SK-N-SH (cell line): Measurements from ENCODE around the gene CD3G. TPM values are rescaled to one million over a fixed set of nuclear protein-coding genes. Genes with fewer than 3 reads are reported as not detected.

Source experiments
- CTCF ChIA-PET: fragments of 300-600, 350-600 bp; formaldehyde crosslinking; extraction: SDS; loops from one replicate; lab custom pipeline; 2021; lab: Yijun Ruan, JAX
- POLR2A ChIA-PET: fragments of 350-600 bp; sonication (Branson Sonifier 250); formaldehyde crosslinking; extraction: SDS; loops from one replicate; lab custom pipeline; 2020; ENCODE audit warnings: antibody characterized with exemption, inconsistent platforms; lab: Yijun Ruan, JAX
- DNase-seq: peaks from one replicate; pipeline ENCODE4 v3.0.0; 2012
- H2AFZ ChIP-seq: fragments of 200-600 bp; sonication (generic); 2 replicates; pipeline ENCODE4 v1.8.1; 2016; ENCODE audit warnings: antibody characterized with exemption, mild to moderate bottlenecking, low read depth
- H3F3A ChIP-seq: fragments of 200-600 bp; sonication (generic); replicated peaks from 2 replicates; pipeline ENCODE3; 2016; ENCODE audit warnings: antibody characterized with exemption, mild to moderate bottlenecking; ENCODE audit not compliant: insufficient read depth
- H3K27ac ChIP-seq, 2 experiments: fragments of 200-500 bp in 1 of 2; fragments of 200-600 bp in 1 of 2; sonication (Bioruptor generic) in 1 of 2; sonication (generic), shearing (Covaris generic) in 1 of 2; 2 replicates each; pipeline versions ENCODE4 v1.5.1 to v1.6.1; 2014 to 2016; ENCODE audit warnings: low read depth in 2 of 2, inconsistent platforms in 1 of 2, low read length in 1 of 2, mild to moderate bottlenecking in 1 of 2, mixed read lengths in 1 of 2
- H3K27me3 ChIP-seq: fragments of 200-600 bp; sonication (generic), shearing (Covaris generic); 2 replicates; pipeline ENCODE4 v1.6.1; 2016; ENCODE audit warnings: mixed run types; ENCODE audit not compliant: insufficient read depth
- H3K36me3 ChIP-seq, 2 experiments: fragments of 200-500 bp in 1 of 2; fragments of 200-600 bp in 1 of 2; sonication (Bioruptor generic) in 1 of 2; sonication (generic) in 1 of 2; replicated peaks in 1 of 2; 2 replicates each; pipeline versions ENCODE3 to v1.5.1; 2014 to 2016; ENCODE audit warnings: low read length in 1 of 2, mild to moderate bottlenecking in 1 of 2; ENCODE audit not compliant: insufficient read depth in 2 of 2, control insufficient read depth in 1 of 2
- H3K4me1 ChIP-seq, 2 experiments: fragments of 200-500 bp in 1 of 2; fragments of 200-600 bp in 1 of 2; sonication (Bioruptor generic) in 1 of 2; sonication (generic), shearing (Covaris generic) in 1 of 2; 2 replicates each; pipeline versions ENCODE4 v1.5.1 to v1.6.1; 2014 to 2016; ENCODE audit warnings: low read depth in 1 of 2, low read length in 1 of 2, mixed run types in 1 of 2; ENCODE audit not compliant: insufficient read depth in 2 of 2, control insufficient read depth in 1 of 2
- H3K4me2 ChIP-seq: fragments of 200-600 bp; sonication (generic), shearing (Covaris generic); 2 replicates; pipeline ENCODE4 v1.6.1; 2017; ENCODE audit warnings: mixed run types
- H3K4me3 ChIP-seq, 2 experiments: fragments of 200-500 bp in 1 of 2; fragments of 200-600 bp in 1 of 2; sonication (Bioruptor generic) in 1 of 2; sonication (generic), shearing (Covaris generic) in 1 of 2; 2 replicates each; pipeline versions ENCODE4 v1.5.1 to v1.8.1; 2014 to 2016; ENCODE audit warnings: low read depth in 2 of 2, inconsistent platforms in 1 of 2, low read length in 1 of 2, mild to moderate bottlenecking in 1 of 2, mixed read lengths in 1 of 2, moderate library complexity in 1 of 2
- H3K79me2 ChIP-seq: fragments of 200-600 bp; sonication (generic); 2 replicates; pipeline ENCODE4 v1.8.1; 2017; ENCODE audit warnings: mild to moderate bottlenecking; ENCODE audit not compliant: insufficient read depth
- H3K9ac ChIP-seq: fragments of 200-600 bp; sonication (generic); 2 replicates; pipeline ENCODE4 v1.6.1; 2017; ENCODE audit warnings: mixed run types
- H3K9me2 ChIP-seq: fragments of 200-600 bp; sonication (generic); 2 replicates; pipeline ENCODE4 v1.6.1; 2017; ENCODE audit warnings: mixed run types
- H3K9me3 ChIP-seq: fragments of 200-600 bp; sonication (generic); 2 replicates; pipeline ENCODE4 v1.6.1; 2017; ENCODE audit warnings: mixed run types, mild to moderate bottlenecking, moderate library complexity
- H4K20me1 ChIP-seq: fragments of 200-600 bp; sonication (generic); 2 replicates; pipeline ENCODE4 v1.6.1; 2017; ENCODE audit warnings: mild to moderate bottlenecking, mixed run types; ENCODE audit not compliant: insufficient read depth
- CHD2 ChIP-seq: fragments of 150-350 bp; IDR thresholded peaks from 2 replicates; pipeline ENCODE4 v1.6.1; 2018; ENCODE audit warnings: low read length; ENCODE audit not compliant: partially characterized antibody
- CTCF ChIP-seq: fragments of 200-600 bp; sonication (generic); IDR thresholded peaks from 2 replicates; pipeline ENCODE4 v1.6.1; 2017; ENCODE audit warnings: antibody characterized with exemption, mild to moderate bottlenecking, moderate library complexity
- FOSL2 ChIP-seq: IDR thresholded peaks from 2 replicates; pipeline ENCODE4 v1.4.0; 2012; ENCODE audit warnings: low read depth, mild to moderate bottlenecking, moderate library complexity, borderline replicate concordance
- GABPA ChIP-seq: IDR thresholded peaks from 2 replicates; pipeline ENCODE4 v1.4.0; 2012; ENCODE audit warnings: low read depth, mild to moderate bottlenecking
- GATA2 ChIP-seq: sonication (generic); formaldehyde crosslinking; IDR thresholded peaks from 2 replicates; pipeline ENCODE4 v1.5.0; 2020; ENCODE audit warnings: mild to moderate bottlenecking, missing genetic modification reagents
- JUND ChIP-seq: IDR thresholded peaks from 2 replicates; pipeline ENCODE4 v1.4.0; 2012
- MAX ChIP-seq: IDR thresholded peaks from 2 replicates; pipeline ENCODE4 v1.4.0; 2012; ENCODE audit warnings: low read depth
- MEF2A ChIP-seq: IDR thresholded peaks from 2 replicates; pipeline ENCODE4 v1.4.0; 2012; ENCODE audit warnings: low read depth, borderline replicate concordance
- NFIC ChIP-seq: IDR thresholded peaks from 2 replicates; pipeline ENCODE4 v1.4.0; 2012; ENCODE audit warnings: borderline replicate concordance
- PBX3 ChIP-seq: IDR thresholded peaks from 2 replicates; pipeline ENCODE4; 2012
- POLR2AphosphoS5 ChIP-seq: IDR thresholded peaks from 2 replicates; pipeline ENCODE4 v1.6.1; 2012; ENCODE audit warnings: low read depth, low read length
- RCOR1 ChIP-seq: fragments of 150-350 bp; IDR thresholded peaks from 2 replicates; pipeline ENCODE4 v1.6.1; 2017; ENCODE audit warnings: antibody characterized with exemption, low read length
- SIN3A ChIP-seq: IDR thresholded peaks from 2 replicates; pipeline ENCODE4 v1.6.1; 2012; ENCODE audit warnings: low read depth, mild to moderate bottlenecking, low read length, moderate library complexity, borderline replicate concordance
- TAF1 ChIP-seq: IDR thresholded peaks from 2 replicates; pipeline ENCODE4 v1.6.1; 2012; ENCODE audit warnings: low read depth, mild to moderate bottlenecking, low read length, moderate library complexity, borderline replicate concordance
- USF1 ChIP-seq: IDR thresholded peaks from 2 replicates; pipeline ENCODE4 v1.4.0; 2012; ENCODE audit warnings: low read depth, borderline replicate concordance
- USF2 ChIP-seq: fragments of 150-350 bp; IDR thresholded peaks from 2 replicates; pipeline ENCODE4 v1.6.1; 2017; ENCODE audit warnings: antibody characterized with exemption, low read length, low read depth, borderline replicate concordance
- ZBTB33 ChIP-seq: IDR thresholded peaks from 2 replicates; pipeline ENCODE4 v1.4.0; 2012; ENCODE audit warnings: low read depth, borderline replicate concordance
- WGBS: methylation state at CpG from one replicate; pipeline ENCODE4 v1.1.6; 2017; ENCODE audit warnings: low lambda C conversion rate; 5-methylcytosine and 5-hydroxymethylcytosine counted together
- polyA plus RNA-seq, 3 experiments: library from polyadenylated mRNA; depleted of rRNA; stranded (reverse); fragments of >200 nt; gene quantifications; 2 replicates each; pipeline ENCODE4 v1.2.3, GENCODE V29; 2012

The CD3G gene
- polyA plus RNA-seq, 1 of the 3 experiments (the other 2 are of a cell fraction) = not detected

- Histone ChIP-seq H3K9me2 (no peaks in the 10 kb centered on the region), H3K4me1 (peaks cover 0 to 6% of the 10 kb centered on the region in 2 experiments; a peak in 2 of 4 replicates), H3K27me3 (no peaks in the 10 kb centered on the region), H4K20me1 (no peaks in the 10 kb centered on the region), H3K9me3 (no peaks in the 10 kb centered on the region), H3K4me3 (no peak overlapping the region), H3K4me2 (no peak overlapping the region), H3K79me2 (peaks cover 36% of the 10 kb centered on the region), H2AFZ (no peak overlapping the region), H3F3A (peaks cover 14% of the 10 kb centered on the region), H3K36me3 (no peaks in the 10 kb centered on the region), H3K9ac (no peak overlapping the region), H3K27ac (no peak overlapping the region)
- no peak for DNase-seq
- WGBS = 36% methylated on average over 3 of the region's 3 CpGs
- ChIA-PET POLR2A (no interaction called here), CTCF (interaction anchor here (1.5 kb wide), 1 partner anchor 160 kb away, joined by 4 read pairs; no protein-coding TSS in a partner anchor)
- TF ChIP-seq GATA2 (CRISPR knock-in tag) (no peak), USF2 (no peak), SIN3A (no peak), FOSL2 (no peak), POLR2AphosphoS5 (no peak)
Observed at GRCh38 chr11:118358071-118358470, 13.9 kb downstream of the CD3G start.

- Histone ChIP-seq H2AFZ (peak within 1 kb of the TSS; percentile 100), H3K36me3 (peaks cover 0 to 2% of the 10 kb centered on the region in 2 experiments), H3K27me3 (no peaks in the 10 kb centered on the region), H3K9me2 (no peaks in the 10 kb centered on the region), H3K9me3 (no peaks in the 10 kb centered on the region), H4K20me1 (no peaks in the 10 kb centered on the region; the same call in 1 of the 2 replicates), H3K4me2 (peak within 1 kb of the TSS; percentile 90), H3K79me2 (peaks cover 48% of the 10 kb centered on the region), H3F3A (peaks cover 16% of the 10 kb centered on the region), H3K9ac (peak within 1 kb of the TSS; percentile 81), H3K4me3 (peak within 1 kb of the TSS; percentile 91 to 93), H3K27ac (peak within 1 kb of the TSS; percentile 39 to 45; a peak in 2 of 4 replicates), H3K4me1 (peaks cover 0 to 6% of the 10 kb centered on the region in 2 experiments; a peak in 2 of 4 replicates)
- WGBS = 3% methylated on average over 33 of the region's 33 CpGs
- peak; percentile 82 for DNase-seq
- POLR2A ChIA-PET = interaction anchor here (0.6 to 1.2 kb wide), 2 partner anchors 21 to 188 kb away, joined by 3 to 4 read pairs; no protein-coding TSS in a partner anchor
- CTCF ChIA-PET = interaction anchor here (0.7 to 1.2 kb wide), 3 partner anchors 161 to 1190 kb away, joined by 3 to 4 read pairs (median 3); no protein-coding TSS in a partner anchor
- TF ChIP-seq POLR2AphosphoS5 = peak; percentile 91
- peak; percentile 99 for TF ChIP-seq GABPA
- TF ChIP-seq CHD2 = peak; percentile 78
- TF ChIP-seq RCOR1 = peak; percentile 57; the same call in 1 of the 2 replicates
- no peak for TF ChIP-seq MEF2A
- no peak for TF ChIP-seq ZBTB33
- no peak for TF ChIP-seq PBX3
- TF ChIP-seq JUND = no peak
- peak; percentile 90 for TF ChIP-seq MAX
- 0 out of 2 replicates have a peak, but pooled peaks have one; percentile 30 for TF ChIP-seq USF2
- no peak for TF ChIP-seq CTCF
- peak; percentile 31; the same call in 1 of the 2 replicates for TF ChIP-seq USF1
- TF ChIP-seq NFIC = no peak
- TF ChIP-seq TAF1 = peak; percentile 74
Observed at GRCh38 chr11:118359295-118359958, 15.3 kb downstream of the CD3G start, which contains the start of gene UBE4A. TSS of gene UBE4A (plus strand) at chr11:118359600. CDS start at chr11:118365081, 5,481 bp downstream.
